Esophagus squamous epithelium (tissue), 5 donors: Measurements from ENCODE around the gene MBNL3. TPM values are rescaled to one million over a fixed set of nuclear protein-coding genes. Genes with fewer than 3 reads are reported as not detected.
"Not testable (repeated sequence)": the region's sequence is repeated elsewhere in the genome, so short reads cannot be mapped to it uniquely, and the experiment has no call there.

Experiments
- DNase-seq: peaks from one replicate; lab custom pipeline; 2025; lab: John Stamatoyannopoulos, UW
- H3K27ac ChIP-seq, 4 donors: fragments of 200-600 bp; sonication (generic); one replicate each; pipeline ENCODE4 v1.5.1; 2016 to 2019; ENCODE audit warnings: mild to moderate bottlenecking in 1 of 4
- H3K27me3 ChIP-seq, 4 donors: fragments of 200-600 bp; sonication (generic); 1 replicate in 3 of 4; 2 replicates in 1 of 4; pipeline versions ENCODE4 v1.5.1 to v1.6.0; 2017 to 2021; ENCODE audit warnings: antibody characterized with exemption in 1 of 4
- H3K36me3 ChIP-seq, 3 donors: fragments of 200-600 bp; sonication (generic); one replicate each; pipeline ENCODE4 v1.5.1; 2016 to 2019
- H3K4me1 ChIP-seq, 3 donors: fragments of 200-600 bp; sonication (generic); one replicate each; pipeline ENCODE4 v1.5.1; 2017 to 2019
- H3K4me3 ChIP-seq, 4 donors: fragments of 200-600 bp; sonication (generic); 1 replicate in 3 of 4; 2 replicates in 1 of 4; pipeline ENCODE4 v1.5.1; 2016 to 2019; ENCODE audit warnings: mild to moderate bottlenecking in 2 of 4, moderate library complexity in 1 of 4
- H3K9me3 ChIP-seq, 3 donors: fragments of 200-600 bp; sonication (generic); one replicate each; pipeline ENCODE4 v1.5.1; 2016 to 2019
- POLR2A ChIP-seq, 4 donors: fragments of 450-650 bp; IDR thresholded peaks; one replicate each; pipeline ENCODE4 v1.6.1; 2017; ENCODE audit warnings: antibody characterized with exemption in 4 of 4, mild to moderate bottlenecking in 4 of 4, moderate library complexity in 3 of 4
- WGBS, 2 donors: methylation state at CpG; one replicate each; pipeline ENCODE4 v1.1.5; 2018; 5-methylcytosine and 5-hydroxymethylcytosine counted together
- intact Hi-C: fragments of 100-400 bp; cut with DNase I; formaldehyde crosslinking; loops from one replicate; pipeline ENCODE4 v1.15.0; 2022
- total RNA-seq, 4 donors: library from RNA; depleted of rRNA; stranded (reverse); fragments of >200 nt; gene quantifications; one replicate each; pipeline ENCODE4 v1.1.0, GENCODE V29; 2016
- TF ChIP-seq, protein P1 (sequence below), 6 experiments: fragments of 450-650 bp in 4 of 6; fragments of 200-600 bp in 2 of 6; sonication (generic) in 2 of 6; IDR thresholded peaks; one replicate each; pipeline ENCODE4 v1.5.1; 2016 to 2019; ENCODE audit warnings: antibody characterized with exemption in 6 of 6, mild to moderate bottlenecking in 4 of 6, moderate library complexity in 4 of 6
- donor health status: DM: yes; HTN: yes; CAD: no.

MBNL3 gene
- total RNA-seq, 4 donors from 2014 or later: 18.2 to 24.1 (median 22.1) TPM

DNA sequence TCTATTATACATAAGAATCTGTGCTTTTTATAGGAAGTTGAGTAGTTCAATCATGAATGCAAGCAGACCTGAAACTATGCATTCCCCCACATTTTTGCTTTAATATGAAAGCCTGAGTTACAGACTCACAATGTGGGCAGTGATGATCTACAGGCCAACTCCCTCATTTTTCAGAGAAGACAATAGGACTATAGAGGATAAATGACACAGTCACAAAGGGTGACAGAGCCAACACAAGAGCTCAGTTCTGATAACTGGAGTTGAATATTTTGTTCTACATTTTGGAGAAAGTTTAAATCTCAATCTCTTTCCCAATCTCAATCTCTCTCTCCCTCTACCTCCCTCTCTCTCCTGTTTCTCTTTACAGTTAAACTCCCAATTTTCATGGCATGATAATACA, 27.0 kb downstream of the MBNL3 start:
- Histone ChIP-seq H3K4me1 (peaks cover 0 to 5% (median 0%) of the 10 kb centered on the region in 3 donors), H3K27me3 (peaks cover 0 to 3% (median 0%) of the 10 kb centered on the region in 4 donors), H3K9me3 (peaks cover 0 to 4% (median 0%) of the 10 kb centered on the region in 3 donors), H3K27ac (no peak overlapping the region), H3K4me3 (no peak overlapping the region), H3K36me3 (no peaks in the 10 kb centered on the region)
- intact Hi-C loops: no loop called here
- no peak for DNase-seq
- TF ChIP-seq POLR2A (IDR thresholded peaks at IDR 0.05): no peak
- TF ChIP-seq, protein P1, sequence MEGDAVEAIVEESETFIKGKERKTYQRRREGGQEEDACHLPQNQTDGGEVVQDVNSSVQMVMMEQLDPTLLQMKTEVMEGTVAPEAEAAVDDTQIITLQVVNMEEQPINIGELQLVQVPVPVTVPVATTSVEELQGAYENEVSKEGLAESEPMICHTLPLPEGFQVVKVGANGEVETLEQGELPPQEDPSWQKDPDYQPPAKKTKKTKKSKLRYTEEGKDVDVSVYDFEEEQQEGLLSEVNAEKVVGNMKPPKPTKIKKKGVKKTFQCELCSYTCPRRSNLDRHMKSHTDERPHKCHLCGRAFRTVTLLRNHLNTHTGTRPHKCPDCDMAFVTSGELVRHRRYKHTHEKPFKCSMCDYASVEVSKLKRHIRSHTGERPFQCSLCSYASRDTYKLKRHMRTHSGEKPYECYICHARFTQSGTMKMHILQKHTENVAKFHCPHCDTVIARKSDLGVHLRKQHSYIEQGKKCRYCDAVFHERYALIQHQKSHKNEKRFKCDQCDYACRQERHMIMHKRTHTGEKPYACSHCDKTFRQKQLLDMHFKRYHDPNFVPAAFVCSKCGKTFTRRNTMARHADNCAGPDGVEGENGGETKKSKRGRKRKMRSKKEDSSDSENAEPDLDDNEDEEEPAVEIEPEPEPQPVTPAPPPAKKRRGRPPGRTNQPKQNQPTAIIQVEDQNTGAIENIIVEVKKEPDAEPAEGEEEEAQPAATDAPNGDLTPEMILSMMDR (IDR thresholded peaks at IDR 0.05): no peak

DNA sequence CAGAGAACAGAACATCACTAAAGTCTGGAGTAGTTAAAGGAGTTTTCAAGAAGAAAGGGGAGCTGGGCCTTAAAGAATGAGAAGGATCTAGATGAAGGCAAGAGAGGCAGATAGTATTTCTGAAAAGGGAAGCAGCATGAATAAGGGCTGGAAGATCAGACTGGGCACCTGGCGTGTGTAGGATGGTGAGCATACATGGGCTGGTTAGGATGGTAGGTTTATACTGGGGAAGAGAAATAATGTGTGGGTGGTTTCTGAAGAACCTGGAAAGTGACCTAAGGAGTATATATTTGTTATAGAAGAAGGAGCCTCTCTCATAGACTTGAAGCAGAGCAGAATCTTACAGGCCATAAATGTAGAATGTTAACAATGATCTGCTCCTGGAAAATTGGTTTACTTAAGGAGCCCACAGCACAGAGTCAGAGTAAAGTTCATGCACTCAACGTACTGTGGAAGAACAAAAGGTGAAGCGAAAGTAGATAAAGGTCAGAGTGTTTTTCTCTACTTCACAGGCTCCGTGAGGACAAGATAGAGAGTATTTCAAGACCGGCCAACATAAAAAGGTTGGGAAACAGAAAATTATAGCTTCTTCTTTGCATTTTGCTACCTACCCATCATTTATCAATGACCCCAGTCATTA, 35.8 kb downstream of the MBNL3 start:
- WGBS, 2 donors: 86 to 91% methylated on average over 5 of the region's 5 CpGs
- TF ChIP-seq, protein P1 (IDR thresholded peaks at IDR 0.05): no peak
- no peak for TF ChIP-seq POLR2A (IDR thresholded peaks at IDR 0.05)

DNA sequence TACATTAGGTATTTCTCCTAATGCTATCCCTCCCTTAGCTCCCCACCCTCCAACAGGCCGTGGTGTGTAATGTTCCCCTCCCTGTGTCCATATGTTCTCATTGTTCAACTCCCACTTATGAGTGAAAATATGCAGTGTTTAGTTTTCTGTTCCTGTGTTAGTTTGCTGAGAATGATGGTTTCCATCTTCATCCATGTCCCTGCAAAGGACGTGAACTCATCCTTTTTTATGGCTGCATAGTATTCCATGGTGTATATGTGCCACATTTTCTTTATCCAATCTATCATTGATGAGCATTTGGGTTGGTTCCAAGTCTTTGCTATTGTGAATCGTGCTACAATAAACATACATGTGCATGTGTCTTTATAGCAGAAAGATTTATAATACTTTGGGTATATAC, 42.9 kb downstream of the MBNL3 start:
- H3K36me3 ChIP-seq, H3K27me3 ChIP-seq, H3K9me3 ChIP-seq, H3K27ac ChIP-seq, H3K4me1 ChIP-seq, intact Hi-C loops, DNase-seq, H3K4me3 ChIP-seq: not testable (repeated sequence)
- WGBS, 2 donors: 58 to 96% methylated on average over 3 of the region's 3 CpGs

More for the DNA sequence above, 35.8 kb downstream of the MBNL3 start:
- intact Hi-C loops: no loop called here
- Histone ChIP-seq H3K27me3 (peaks cover 0 to 4% (median 0%) of the 10 kb centered on the region in 4 donors), H3K27ac (no peak overlapping the region), H3K36me3 (no peaks in the 10 kb centered on the region), H3K4me3 (no peak overlapping the region), H3K9me3 (no peaks in the 10 kb centered on the region), H3K4me1 (no peaks in the 10 kb centered on the region)
- no peak for DNase-seq

DNA sequence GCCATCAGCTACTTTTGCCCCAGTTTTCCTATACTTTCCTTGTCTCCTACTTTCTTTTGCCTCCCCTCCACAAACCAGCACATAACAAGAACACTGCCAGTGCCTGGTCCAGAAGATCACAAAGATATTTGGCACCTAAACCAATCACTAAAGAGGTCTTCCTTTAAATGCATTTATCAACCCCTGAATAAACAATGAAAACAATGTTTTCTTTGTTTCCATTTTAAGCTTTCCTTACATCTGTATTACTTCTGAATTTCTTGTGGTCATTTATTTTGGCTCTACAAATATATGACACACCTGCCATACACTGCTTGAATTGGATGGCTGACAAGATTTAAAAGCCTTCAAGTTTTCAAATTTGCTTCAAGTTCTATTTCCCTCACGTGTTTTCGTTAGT, 43.9 kb downstream of the MBNL3 start:
- Histone ChIP-seq H3K27ac (no peak overlapping the region), H3K27me3 (no peaks in the 10 kb centered on the region), H3K4me3 (no peak overlapping the region), H3K4me1 (peaks cover 0 to 3% (median 0%) of the 10 kb centered on the region in 3 donors), H3K9me3 (no peaks in the 10 kb centered on the region), H3K36me3 (no peaks in the 10 kb centered on the region)
- TF ChIP-seq, protein P1 (IDR thresholded peaks at IDR 0.05): no peak
- no peak for TF ChIP-seq POLR2A (IDR thresholded peaks at IDR 0.05)
- WGBS, 2 donors: 65 to 75% methylated on average over 2 of the region's 2 CpGs
- no peak for DNase-seq
- intact Hi-C loops: no loop called here

DNA sequence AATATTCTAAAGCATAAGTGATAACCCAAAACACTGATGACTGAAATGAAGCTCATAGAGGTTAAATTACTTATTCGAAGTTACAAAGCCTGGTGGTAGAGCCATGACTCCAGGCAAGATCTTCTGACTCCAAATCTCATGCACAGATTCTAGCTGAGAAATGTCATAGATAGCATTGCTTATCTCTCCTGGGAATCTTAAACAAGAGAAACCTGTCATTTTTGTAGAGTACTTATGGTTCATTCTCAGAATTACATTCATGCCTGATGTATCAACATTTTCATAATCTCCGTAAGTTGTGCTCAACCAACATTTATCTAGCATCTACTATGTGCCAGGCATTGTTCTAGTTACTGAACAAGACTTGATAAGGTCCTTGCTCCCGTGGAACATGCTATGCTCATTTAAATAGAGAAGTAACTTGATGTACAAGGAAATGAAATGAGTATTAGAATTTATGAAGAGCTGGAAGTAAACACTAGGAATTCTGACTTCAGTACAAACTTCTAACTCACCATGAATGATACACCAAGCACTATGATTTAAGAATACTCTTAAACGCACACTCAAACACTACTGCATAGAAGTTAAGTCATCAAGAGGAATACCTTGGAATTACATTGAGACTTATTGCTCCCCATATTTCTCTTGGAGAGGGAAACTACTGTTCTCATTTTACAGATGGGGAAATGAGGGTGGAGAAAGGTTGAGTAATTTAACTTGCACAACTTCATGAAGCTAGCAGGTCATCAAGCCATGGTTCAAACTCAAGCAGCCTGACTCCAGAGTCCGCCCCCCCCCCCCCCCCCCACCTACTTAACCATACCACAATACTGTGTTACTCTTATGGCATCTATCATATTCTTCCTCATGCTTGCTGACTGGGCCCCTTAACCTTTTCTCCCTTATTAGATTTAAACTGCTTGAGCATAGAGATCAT, 45.4 kb downstream of the MBNL3 start:
- intact Hi-C loops: no loop called here
- no peaks in the 10 kb centered on the region for H3K9me3 ChIP-seq
- H3K4me1 ChIP-seq: peaks cover 0 to 3% (median 0%) of the 10 kb centered on the region in 3 donors
- no peaks in the 10 kb centered on the region for H3K36me3 ChIP-seq
- no peak overlapping the region for H3K4me3 ChIP-seq
- TF ChIP-seq POLR2A (IDR thresholded peaks at IDR 0.05): no peak
- TF ChIP-seq, protein P1 (IDR thresholded peaks at IDR 0.05): no peak
- no peaks in the 10 kb centered on the region for H3K27me3 ChIP-seq
- peak overlapping the region in 1 of 4 donors; percentile 6 for H3K27ac ChIP-seq
- no peak for DNase-seq
- 57 to 62% methylated on average over 3 to 5 of the region's 5 CpGs for WGBS, 2 donors
